Measurements from ENCODE around the gene HSD3B2. TPM values are rescaled to one million over a fixed set of nuclear protein-coding genes. Genes with fewer than 3 reads are reported as not detected.

HSD3B2 gene
- total RNA-seq, 4 donors from 2014 or later, result 3.0 to 125 (median 46.4) TPM

DNA sequence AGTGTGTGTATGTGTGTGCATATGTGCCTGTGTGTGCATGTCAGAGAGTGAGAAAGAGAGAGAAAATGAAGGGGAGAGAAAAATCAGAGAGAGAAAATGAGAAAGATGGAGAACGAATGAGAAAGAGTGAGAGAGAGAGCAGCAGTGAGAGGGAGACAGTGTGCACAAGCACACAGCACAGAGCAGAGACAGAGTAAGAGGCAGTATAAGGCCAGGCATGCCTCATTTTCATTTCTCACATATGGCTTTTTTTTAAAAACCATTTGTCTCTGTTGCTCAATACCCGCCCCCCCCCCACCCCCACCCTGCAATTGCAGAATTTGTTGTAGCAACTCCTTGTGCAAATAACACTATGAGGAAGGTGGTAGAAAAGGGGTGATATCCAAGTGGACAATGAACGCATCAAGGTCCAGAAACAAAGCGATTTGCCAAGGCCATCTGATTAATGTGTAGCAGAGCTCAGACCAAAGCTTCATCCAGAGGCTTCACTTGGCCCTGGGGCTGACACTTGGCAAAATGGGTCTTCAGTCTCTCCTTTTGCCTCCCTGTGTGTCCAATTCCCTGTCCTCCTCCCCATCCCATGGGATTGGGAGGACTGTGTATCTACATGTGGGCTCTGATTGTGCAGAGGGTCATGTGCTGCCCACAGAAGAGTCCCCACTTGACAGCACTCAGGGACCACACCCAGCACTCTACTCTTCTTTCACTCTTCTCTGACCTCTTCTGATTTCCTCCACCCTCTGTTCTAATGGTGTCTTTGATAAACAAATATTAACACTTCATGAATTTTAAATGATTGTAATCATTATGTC is 53.1 kb downstream of the HSD3B2 start:
- no peak for DNase-seq
- in situ Hi-C loops (cut with MboI; ENCODE audit: low pct_ligation_motif_present in 1 of 4, low pct_unique_long_range_greater_than_20kb in 1 of 4, low sequenced_read_pairs in 3 of 4) (no loop called here), intact Hi-C loops (cut with DNase I; ENCODE audit: low total_unique reads) (no loop called here)
- TF ChIP-seq, protein P1, sequence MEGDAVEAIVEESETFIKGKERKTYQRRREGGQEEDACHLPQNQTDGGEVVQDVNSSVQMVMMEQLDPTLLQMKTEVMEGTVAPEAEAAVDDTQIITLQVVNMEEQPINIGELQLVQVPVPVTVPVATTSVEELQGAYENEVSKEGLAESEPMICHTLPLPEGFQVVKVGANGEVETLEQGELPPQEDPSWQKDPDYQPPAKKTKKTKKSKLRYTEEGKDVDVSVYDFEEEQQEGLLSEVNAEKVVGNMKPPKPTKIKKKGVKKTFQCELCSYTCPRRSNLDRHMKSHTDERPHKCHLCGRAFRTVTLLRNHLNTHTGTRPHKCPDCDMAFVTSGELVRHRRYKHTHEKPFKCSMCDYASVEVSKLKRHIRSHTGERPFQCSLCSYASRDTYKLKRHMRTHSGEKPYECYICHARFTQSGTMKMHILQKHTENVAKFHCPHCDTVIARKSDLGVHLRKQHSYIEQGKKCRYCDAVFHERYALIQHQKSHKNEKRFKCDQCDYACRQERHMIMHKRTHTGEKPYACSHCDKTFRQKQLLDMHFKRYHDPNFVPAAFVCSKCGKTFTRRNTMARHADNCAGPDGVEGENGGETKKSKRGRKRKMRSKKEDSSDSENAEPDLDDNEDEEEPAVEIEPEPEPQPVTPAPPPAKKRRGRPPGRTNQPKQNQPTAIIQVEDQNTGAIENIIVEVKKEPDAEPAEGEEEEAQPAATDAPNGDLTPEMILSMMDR (IDR thresholded peaks at IDR 0.05), result no peak
- TF ChIP-seq POLR2A (IDR thresholded peaks at IDR 0.05), result no peak
- no peak for TF ChIP-seq POLR2AphosphoS5 (IDR thresholded peaks at IDR 0.05)
- no peak for TF ChIP-seq EP300 (IDR thresholded peaks at IDR 0.05; ENCODE audit: low read depth)
- Histone ChIP-seq H3K4me1 (peaks cover 0 to 15% (median 0%) of the 10 kb centered on the region in 4 donors), H3K4me3 (no peak overlapping the region), H3K27ac (no peak overlapping the region), H3K36me3 (no peaks in the 10 kb centered on the region), H3K9me3 (no peaks in the 10 kb centered on the region), H3K27me3 (no peaks in the 10 kb centered on the region)
- 13 to 49% methylated on average over 2 to 4 of the region's 4 CpGs for WGBS, 2 donors (ENCODE audit: low coverage in 1 of 2)

DNA sequence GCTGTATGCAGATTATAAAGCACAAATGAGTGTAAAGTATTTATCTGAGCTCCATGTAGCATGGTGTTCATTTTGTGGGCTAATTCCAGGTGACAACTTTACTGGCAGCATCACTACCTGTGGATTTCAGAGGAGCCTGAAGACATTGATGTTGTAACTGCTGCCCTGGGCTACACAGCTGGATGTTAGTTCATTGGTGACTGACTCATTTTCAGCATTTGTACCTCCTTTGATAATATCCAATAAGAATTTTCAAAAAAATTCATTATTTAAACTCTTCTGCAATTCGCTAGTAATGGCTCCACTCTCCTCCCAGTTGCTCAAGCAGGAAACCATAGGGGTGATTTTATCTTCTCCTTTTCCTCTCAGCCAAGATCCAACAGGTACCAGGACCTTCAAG is 54.8 kb downstream of the HSD3B2 start:
- H3K27me3 ChIP-seq, result no peaks in the 10 kb centered on the region
- H3K4me3 ChIP-seq, result no peak overlapping the region
- no peak overlapping the region for H3K27ac ChIP-seq
- H3K9me3 ChIP-seq, result no peaks in the 10 kb centered on the region
- no peak for DNase-seq
- H3K36me3 ChIP-seq, result no peaks in the 10 kb centered on the region
- TF ChIP-seq POLR2A (IDR thresholded peaks at IDR 0.05) (no peak), EP300 (IDR thresholded peaks at IDR 0.05; ENCODE audit: low read depth) (no peak), POLR2AphosphoS5 (IDR thresholded peaks at IDR 0.05) (no peak)
- TF ChIP-seq, protein P1 (IDR thresholded peaks at IDR 0.05), result no peak
- intact Hi-C loops (cut with DNase I; ENCODE audit: low total_unique reads) (no loop called here), in situ Hi-C loops (cut with MboI; ENCODE audit: low pct_ligation_motif_present in 1 of 4, low pct_unique_long_range_greater_than_20kb in 1 of 4, low sequenced_read_pairs in 3 of 4) (no loop called here)
- 76 to 83% methylated on average over 1 of the region's 1 CpG for WGBS, 2 donors (ENCODE audit: low coverage in 1 of 2)
- peaks cover 0 to 15% (median 0%) of the 10 kb centered on the region in 4 donors for H3K4me1 ChIP-seq

- TF ChIP-seq, protein P1 (IDR thresholded peaks at IDR 0.05), result no peak
- no peak for TF ChIP-seq POLR2AphosphoS5 (IDR thresholded peaks at IDR 0.05)
- TF ChIP-seq EP300 (IDR thresholded peaks at IDR 0.05; ENCODE audit: low read depth), result no peak
- no peak for TF ChIP-seq POLR2A (IDR thresholded peaks at IDR 0.05)
- in situ Hi-C loops (cut with MboI; ENCODE audit: low pct_ligation_motif_present in 1 of 4, low pct_unique_long_range_greater_than_20kb in 1 of 4, low sequenced_read_pairs in 3 of 4), result no loop called here
- DNase-seq, result no peak
- intact Hi-C loops (cut with DNase I; ENCODE audit: low total_unique reads), result no loop called here
- peaks cover 0 to 15% (median 0%) of the 10 kb centered on the region in 4 donors for H3K4me1 ChIP-seq
- H3K9me3 ChIP-seq, result no peaks in the 10 kb centered on the region
- H3K36me3 ChIP-seq, result no peaks in the 10 kb centered on the region
- no peaks in the 10 kb centered on the region for H3K27me3 ChIP-seq
- H3K27ac ChIP-seq, result no peak overlapping the region
- no peak overlapping the region for H3K4me3 ChIP-seq
- WGBS, 2 donors (ENCODE audit: low coverage in 1 of 2), result 96 to 97% methylated on average over 3 of the region's 3 CpGs
Measured at GRCh38 chr1:119470377-119470776, 55.4 kb downstream of the HSD3B2 start.

GRCh38 chr1:119470958-119471357 is 56.0 kb downstream of the HSD3B2 start:
- H3K36me3 ChIP-seq, result no peaks in the 10 kb centered on the region
- H3K27me3 ChIP-seq, result no peaks in the 10 kb centered on the region
- DNase-seq, result no peak
- intact Hi-C loops (cut with DNase I; ENCODE audit: low total_unique reads) (no loop called here), in situ Hi-C loops (cut with MboI; ENCODE audit: low pct_ligation_motif_present in 1 of 4, low pct_unique_long_range_greater_than_20kb in 1 of 4, low sequenced_read_pairs in 3 of 4) (no loop called here)
- no peak overlapping the region for H3K27ac ChIP-seq
- TF ChIP-seq EP300 (IDR thresholded peaks at IDR 0.05; ENCODE audit: low read depth) (no peak), POLR2A (IDR thresholded peaks at IDR 0.05) (no peak), POLR2AphosphoS5 (IDR thresholded peaks at IDR 0.05) (no peak)
- TF ChIP-seq, protein P1 (IDR thresholded peaks at IDR 0.05), result no peak
- WGBS, 2 donors (ENCODE audit: low coverage in 1 of 2), result 86 to 87% methylated on average over 6 to 7 of the region's 7 CpGs
- no peak overlapping the region for H3K4me3 ChIP-seq
- H3K9me3 ChIP-seq, result no peaks in the 10 kb centered on the region
- H3K4me1 ChIP-seq, result peaks cover 0 to 15% (median 0%) of the 10 kb centered on the region in 4 donors

Data from transverse colon (tissue), 4 donors.